Measurements from ENCODE around the gene TMPRSS13.

DNA sequence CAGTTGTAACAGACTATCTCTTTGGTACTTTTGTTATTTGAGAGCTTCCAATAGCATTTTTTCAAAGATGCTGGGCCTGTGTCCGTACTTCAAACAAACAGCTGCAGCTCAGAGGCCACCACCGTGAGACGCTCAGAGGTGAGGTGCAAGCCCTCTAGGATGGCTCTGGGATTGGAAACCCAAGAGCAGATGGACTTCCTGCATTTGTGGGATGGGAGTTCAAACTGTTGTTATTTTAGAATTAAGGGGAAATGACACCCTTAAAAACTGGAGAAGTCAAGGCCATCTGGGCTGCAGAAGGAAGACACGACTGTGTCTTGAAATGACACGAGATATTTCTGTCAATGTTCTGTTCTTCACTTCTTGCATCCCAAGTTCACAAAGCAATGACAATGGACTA, 47.8 kb upstream of the TMPRSS13 start:
- TF ChIP-seq, protein P1, sequence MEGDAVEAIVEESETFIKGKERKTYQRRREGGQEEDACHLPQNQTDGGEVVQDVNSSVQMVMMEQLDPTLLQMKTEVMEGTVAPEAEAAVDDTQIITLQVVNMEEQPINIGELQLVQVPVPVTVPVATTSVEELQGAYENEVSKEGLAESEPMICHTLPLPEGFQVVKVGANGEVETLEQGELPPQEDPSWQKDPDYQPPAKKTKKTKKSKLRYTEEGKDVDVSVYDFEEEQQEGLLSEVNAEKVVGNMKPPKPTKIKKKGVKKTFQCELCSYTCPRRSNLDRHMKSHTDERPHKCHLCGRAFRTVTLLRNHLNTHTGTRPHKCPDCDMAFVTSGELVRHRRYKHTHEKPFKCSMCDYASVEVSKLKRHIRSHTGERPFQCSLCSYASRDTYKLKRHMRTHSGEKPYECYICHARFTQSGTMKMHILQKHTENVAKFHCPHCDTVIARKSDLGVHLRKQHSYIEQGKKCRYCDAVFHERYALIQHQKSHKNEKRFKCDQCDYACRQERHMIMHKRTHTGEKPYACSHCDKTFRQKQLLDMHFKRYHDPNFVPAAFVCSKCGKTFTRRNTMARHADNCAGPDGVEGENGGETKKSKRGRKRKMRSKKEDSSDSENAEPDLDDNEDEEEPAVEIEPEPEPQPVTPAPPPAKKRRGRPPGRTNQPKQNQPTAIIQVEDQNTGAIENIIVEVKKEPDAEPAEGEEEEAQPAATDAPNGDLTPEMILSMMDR (IDR thresholded peaks at IDR 0.05): no peak
- TF ChIP-seq POLR2A (IDR thresholded peaks at IDR 0.05): no peak
- no peak for TF ChIP-seq EP300 (IDR thresholded peaks at IDR 0.05; ENCODE audit: low read depth)
- no peak for TF ChIP-seq POLR2AphosphoS5 (IDR thresholded peaks at IDR 0.05)

Data from transverse colon (tissue), 4 donors.